Activated B cell treated with CpG ODN at 0.5 μM for 24 hours (primary cell): ENCODE results near the gene METTL27. TPM values are rescaled to one million over a fixed set of nuclear protein-coding genes. Genes with fewer than 3 reads are reported as not detected.
"Not testable (repeated sequence)": the region's sequence is repeated elsewhere in the genome, so short reads cannot be mapped to it uniquely, and the experiment has no call there.

Source experiments
- ATAC-seq: fragments of 200-7000 bp; cut with Tn5 transposase; one replicate; pipeline ENCODE4 v1.10.0; 2021; ENCODE audit warnings: low read depth, mild to moderate bottlenecking, moderate library complexity
- CTCF ChIA-PET: fragments of 350-600 bp; sonication (Branson Sonifier 250); formaldehyde crosslinking; loops from one replicate; lab custom pipeline; 2021; ENCODE audit warnings: antibody characterized with exemption; lab: Charles Lee
- POLR2A ChIA-PET: fragments of 350-600 bp; sonication (Branson Sonifier 250); formaldehyde crosslinking; loops from one replicate; lab custom pipeline; 2021; ENCODE audit warnings: antibody characterized with exemption; lab: Charles Lee
- DNase-seq: peaks from one replicate; pipeline ENCODE4 v3.0.0; 2022
- H3K27ac Mint-ChIP-seq: one replicate; pipeline ENCODE4 v1.8.0; 2020; ENCODE audit warnings: mixed read lengths
- H3K27me3 Mint-ChIP-seq: one replicate; pipeline ENCODE4 v1.8.0; 2021; ENCODE audit warnings: mixed read lengths
- H3K36me3 Mint-ChIP-seq: one replicate; pipeline ENCODE4 v1.8.0; 2021; ENCODE audit warnings: low read depth, mixed read lengths
- H3K4me1 Mint-ChIP-seq: one replicate; pipeline ENCODE4 v1.8.0; 2021; ENCODE audit warnings: mixed read lengths
- H3K4me3 Mint-ChIP-seq: one replicate; pipeline ENCODE4 v1.8.0; 2020; ENCODE audit warnings: mild to moderate bottlenecking, mixed read lengths
- H3K9me3 Mint-ChIP-seq: one replicate; pipeline ENCODE4 v1.8.0; 2020; ENCODE audit warnings: mixed read lengths
- CTCF ChIP-seq: fragments of 200-600 bp; IDR thresholded peaks from one replicate; pipeline ENCODE4 v1.8.0; 2022; ENCODE audit warnings: antibody characterized with exemption, mild to moderate bottlenecking
- intact Hi-C: fragments of 100-400 bp; cut with micrococcal nuclease; formaldehyde crosslinking; loops from one replicate; pipeline ENCODE4 v1.15.1; 2024
- total RNA-seq: library from RNA; stranded (reverse); gene quantifications from 2 replicates; pipeline ENCODE4 v1.2.3, GENCODE V29; 2022

METTL27 gene
- total RNA-seq, 1 donor from 2014 or later: 1.7 TPM

DNA sequence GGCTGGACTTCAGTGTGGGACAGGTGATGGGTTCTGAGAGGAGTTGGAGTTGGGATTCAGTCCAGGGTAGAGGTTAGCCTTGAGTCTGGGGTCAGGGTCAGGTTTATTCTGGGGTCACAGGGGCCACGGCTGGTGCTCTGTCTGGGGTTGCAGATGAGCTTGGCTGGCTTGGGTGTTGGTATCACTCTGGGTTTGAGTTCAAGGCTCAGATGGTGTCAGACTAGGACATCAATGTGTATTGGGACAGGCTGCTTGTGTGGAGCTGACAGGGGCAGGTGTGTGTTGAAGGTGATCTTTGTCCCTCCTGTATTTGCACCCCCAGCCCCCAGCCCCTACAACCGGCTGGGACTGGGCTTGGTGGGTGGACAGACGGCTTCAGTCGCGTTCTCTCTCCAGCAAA lies 45.4 kb upstream of the METTL27 start:
- POLR2A ChIA-PET: no interaction called here
- CTCF ChIA-PET: no interaction called here
- H3K4me1 Mint-ChIP-seq: no peaks in the 10 kb centered on the region

DNA sequence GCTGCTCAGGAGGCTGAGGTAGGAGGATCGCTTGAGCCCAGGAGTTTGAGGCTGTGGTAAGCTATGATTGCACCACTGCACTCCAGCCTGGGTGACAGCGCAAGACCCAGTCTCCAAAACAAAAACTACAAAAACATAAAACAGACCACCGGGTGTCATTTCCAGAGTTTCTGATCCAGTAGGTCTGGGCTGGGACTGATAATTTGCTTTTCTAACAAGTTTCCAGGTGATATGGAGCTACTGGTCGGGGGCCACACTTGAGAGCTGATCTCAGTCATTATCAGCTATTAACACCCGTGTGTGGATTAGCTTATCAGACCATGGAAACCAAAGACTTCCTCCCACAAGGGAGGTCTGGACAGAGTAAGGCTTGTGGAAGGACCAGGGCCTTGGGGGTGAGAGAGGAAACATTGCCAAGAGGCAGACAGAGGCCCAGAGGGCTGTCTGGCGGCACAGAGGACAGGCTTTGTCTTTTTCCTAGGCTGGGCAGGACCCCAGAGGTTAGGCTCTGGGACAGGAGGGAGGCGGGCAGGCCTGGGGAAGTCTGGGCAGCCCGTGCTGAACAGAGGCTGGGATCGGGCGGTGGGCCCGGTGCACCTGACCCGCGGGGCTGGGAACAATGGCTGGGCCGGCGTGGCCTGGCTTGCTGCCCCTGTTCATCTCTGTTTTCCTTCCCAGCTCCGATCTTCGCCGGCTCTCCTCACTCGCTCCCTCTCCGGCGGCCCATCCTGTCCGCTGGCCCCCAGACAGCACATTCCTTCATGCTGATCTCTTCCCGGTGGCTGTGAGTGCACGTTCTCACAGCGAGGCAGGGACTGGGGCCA lies 43.9 kb upstream of the METTL27 start:
- no peak for TF ChIP-seq CTCF
- Mint-ChIP-seq H3K27me3 (peaks cover 18% of the 10 kb centered on the region), H3K27ac (no peak overlapping the region), H3K4me3 (no peak overlapping the region), H3K36me3 (no peaks in the 10 kb centered on the region), H3K9me3 (no peaks in the 10 kb centered on the region), H3K4me1 (no peaks in the 10 kb centered on the region)
- POLR2A ChIA-PET: no interaction called here
- CTCF ChIA-PET: no interaction called here
- DNase-seq (no peak), ATAC-seq (no peak)
- intact Hi-C loops: no loop called here

More for the DNA sequence above, 45.4 kb upstream of the METTL27 start:
- ATAC-seq: no peak
- Mint-ChIP-seq H3K27me3 (peaks cover 22% of the 10 kb centered on the region), H3K4me3 (no peak overlapping the region), H3K36me3 (no peaks in the 10 kb centered on the region), H3K27ac (no peak overlapping the region), H3K9me3 (no peaks in the 10 kb centered on the region)
- no peak for TF ChIP-seq CTCF
- intact Hi-C loops: no loop called here
- no peak for DNase-seq

DNA sequence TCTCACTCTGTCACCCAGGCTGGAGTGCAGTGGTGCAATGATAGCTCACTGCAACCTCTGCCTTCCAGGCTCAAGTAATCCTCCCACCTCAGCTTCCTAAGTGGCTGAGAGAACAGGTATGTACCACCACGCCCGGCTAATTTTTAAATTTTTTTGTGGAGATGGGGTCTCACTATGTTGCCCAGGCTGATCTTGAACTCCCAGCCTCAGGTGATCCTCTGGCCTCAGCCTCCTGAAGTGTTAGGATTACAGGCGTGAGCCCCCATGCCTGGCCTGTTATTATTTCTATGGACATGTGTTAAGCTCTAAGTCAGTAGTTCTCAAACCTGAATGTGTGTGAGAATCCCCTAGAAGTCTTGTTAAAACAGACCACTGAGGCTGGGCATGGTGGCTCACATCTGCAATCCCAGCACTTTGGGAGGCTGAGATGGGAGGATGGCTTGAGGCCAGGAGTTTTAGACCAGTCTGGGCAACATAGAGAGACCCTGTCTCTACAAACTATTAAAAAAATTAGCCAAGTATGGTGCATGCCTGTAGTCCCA lies 43.2 kb upstream of the METTL27 start:
- H3K4me1 Mint-ChIP-seq: no peaks in the 10 kb centered on the region
- ATAC-seq: no peak
- H3K27ac Mint-ChIP-seq: no peak overlapping the region
- H3K9me3 Mint-ChIP-seq: no peaks in the 10 kb centered on the region
- DNase-seq: no peak
- peaks cover 19% of the 10 kb centered on the region for H3K27me3 Mint-ChIP-seq
- TF ChIP-seq CTCF: no peak
- intact Hi-C loops: no loop called here
- POLR2A ChIA-PET: no interaction called here
- H3K4me3 Mint-ChIP-seq: no peak overlapping the region
- CTCF ChIA-PET: no interaction called here
- no peaks in the 10 kb centered on the region for H3K36me3 Mint-ChIP-seq

DNA sequence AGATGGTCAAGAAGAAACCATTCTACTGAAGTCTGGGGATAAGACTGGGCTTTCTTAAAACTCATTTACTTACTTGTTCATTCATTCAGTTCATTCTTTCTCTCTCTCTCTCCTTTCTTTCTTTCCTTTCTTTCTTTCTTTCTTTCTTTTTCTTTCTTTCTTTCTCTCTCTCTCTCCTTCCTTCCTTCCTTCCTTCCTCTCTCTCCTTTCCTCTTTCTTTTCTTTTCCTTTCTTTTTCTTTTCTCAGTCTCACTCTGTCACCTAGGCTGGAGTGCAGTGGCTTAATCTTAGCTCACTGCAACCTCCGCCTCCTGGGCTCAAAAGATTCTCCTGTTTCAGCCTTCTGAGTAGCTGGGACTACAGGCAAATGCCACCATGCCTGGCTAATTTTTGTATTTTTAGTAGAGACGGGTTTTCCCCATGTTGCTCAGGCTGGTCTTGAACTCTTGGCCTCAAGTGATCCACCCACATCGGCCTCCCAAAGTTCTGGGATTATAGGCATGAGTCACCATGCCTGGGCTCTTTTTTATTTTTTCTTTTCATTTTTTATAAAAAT lies 42.6 kb upstream of the METTL27 start:
- DNase-seq, ATAC-seq, CTCF ChIA-PET, intact Hi-C loops, H3K36me3 Mint-ChIP-seq, H3K4me3 Mint-ChIP-seq, POLR2A ChIA-PET, H3K9me3 Mint-ChIP-seq, H3K27ac Mint-ChIP-seq, H3K4me1 Mint-ChIP-seq: not testable (repeated sequence)
- peaks cover 22% of the 10 kb centered on the region for H3K27me3 Mint-ChIP-seq

DNA sequence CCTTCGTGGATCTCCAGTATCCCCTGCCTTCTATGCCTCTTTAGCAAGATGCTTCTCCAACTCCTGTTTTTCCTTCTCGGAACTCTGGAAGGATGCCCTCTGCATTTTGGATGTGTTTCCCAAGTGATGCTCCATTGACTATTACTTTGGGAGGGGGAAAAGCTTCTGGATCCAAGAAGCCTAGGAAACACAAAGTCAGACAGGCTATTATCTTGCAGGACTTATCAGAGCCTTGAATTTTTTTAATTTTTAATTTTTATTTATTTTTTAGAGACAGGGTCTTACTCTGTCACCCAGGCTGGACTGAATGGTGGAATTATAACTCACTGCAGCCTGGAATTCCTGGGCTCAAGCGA lies 39.7 kb upstream of the METTL27 start:
- Mint-ChIP-seq H3K36me3 (no peaks in the 10 kb centered on the region), H3K4me1 (no peaks in the 10 kb centered on the region), H3K27me3 (peaks cover 12% of the 10 kb centered on the region), H3K27ac (no peak overlapping the region), H3K9me3 (no peaks in the 10 kb centered on the region), H3K4me3 (no peak overlapping the region)
- POLR2A ChIA-PET: no interaction called here
- intact Hi-C loops: no loop called here
- DNase-seq (no peak), ATAC-seq (no peak)
- TF ChIP-seq CTCF: no peak
- CTCF ChIA-PET: no interaction called here
